GM23248 (cell line): Measurements from ENCODE around the gene RCAN2.

Experiments
- EZH2 ChIP-seq: fragments of 200-600 bp; sonication (generic); IDR thresholded peaks from 2 replicates; pipeline ENCODE4 v1.6.1; 2018; ENCODE audit warnings: antibody characterized with exemption, mild to moderate bottlenecking; ENCODE audit not compliant: insufficient read depth, poor library complexity, severe bottlenecking
- EZH2phosphoT487 ChIP-seq: fragments of 200-600 bp; sonication (generic); IDR thresholded peaks from 2 replicates; pipeline ENCODE4 v1.6.1; 2018; ENCODE audit warnings: antibody characterized with exemption, moderate library complexity, mild to moderate bottlenecking, low read depth; ENCODE audit not compliant: insufficient read depth

DNA sequence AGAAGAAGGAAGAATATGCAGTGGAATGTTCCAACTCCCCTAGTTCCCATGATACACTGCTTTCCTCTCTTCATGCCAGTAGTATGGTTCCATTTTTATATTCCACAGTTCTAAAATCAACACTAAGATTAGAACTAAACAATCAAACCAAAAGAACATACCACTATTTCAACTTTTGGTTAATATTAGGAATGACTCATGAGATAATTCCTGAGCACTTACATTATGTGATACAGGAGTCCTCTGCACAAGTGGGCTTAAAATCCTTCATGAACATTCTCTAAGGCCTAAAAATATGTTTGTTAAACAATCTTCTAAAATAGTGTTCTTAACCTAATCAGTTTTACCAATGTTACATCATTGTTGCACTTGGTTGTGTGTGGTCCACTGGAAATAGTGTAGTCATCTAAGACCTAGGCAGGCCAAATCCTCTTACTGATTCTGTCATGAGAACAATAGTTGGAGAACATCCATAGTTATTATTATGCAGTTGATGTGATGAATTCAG lies 30.3 kb upstream of the RCAN2 start:
- TF ChIP-seq EZH2 (no peak), EZH2phosphoT487 (no peak)
